Measurements from ENCODE around the gene SLC10A7. TPM values are rescaled to one million over a fixed set of nuclear protein-coding genes. Genes with fewer than 3 reads are reported as not detected.

The SLC10A7 gene
- total RNA-seq (2014; rRNA removed; shearing (Covaris generic)), result 3.7 and 5.2 TPM in 2 replicates

GRCh38 chr4:146521541-146522097, at the start of gene SLC10A7:
SLC10A7 (minus strand) TSS chr4:146521940; CDS start chr4:146521717, 223 bp downstream.

GRCh38 chr4:146214238-146214637, 307.5 kb downstream of the SLC10A7 start, which contains the start of gene REELD1:
REELD1 (plus strand) TSS chr4:146214538; CDS start chr4:146216953, 2,415 bp downstream.

Small RNA genes within 50 kb of the gene (small RNA-seq; reads per million reads assigned to genes)
- not detected for gene MIR7849

Other genes starting within 250 kb of the SLC10A7 start
- not detected in 2 replicates for gene POU4F2, start 117.0 kb upstream of the SLC10A7 start, total RNA-seq (2014; rRNA removed; shearing (Covaris generic))

All from A375 (cell line).